Mammary epithelial cell (primary cell): ENCODE measurements around the gene MAD1L1.

Experiments used
- CTCF ChIP-seq, 2 donors: IDR thresholded peaks in 1 of 2; conservative IDR thresholded peaks in 1 of 2; 2 replicates each; pipeline ENCODE4 v1.5.1; 2011 to 2012; ENCODE audit warnings: inconsistent platforms in 2 of 2, low read length in 2 of 2, mild to moderate bottlenecking in 2 of 2, control low read depth in 1 of 2, low read depth in 1 of 2; ENCODE audit not compliant: insufficient read depth in 1 of 2; ENCODE audit errors: extremely low read depth in 1 of 2
- EZH2 ChIP-seq: IDR thresholded peaks from 2 replicates; pipeline ENCODE4 v1.6.1; 2012; ENCODE audit warnings: low read length, inconsistent platforms, borderline replicate concordance

GRCh38 chr7:2199956-2200583 lies 32.7 kb downstream of the MAD1L1 start:
- no peak for TF ChIP-seq CTCF (conservative IDR thresholded peaks at IDR 0.05 in 1 of 2, IDR thresholded peaks at IDR 0.05 in 1 of 2; ENCODE audit: extremely low read depth in 1 of 2, insufficient read depth in 1 of 2, low read depth in 1 of 2, low read length in 2 of 2)
- TF ChIP-seq EZH2: no peak
